Stimulated activated CD8-positive, alpha-beta memory T cell treated with anti-CD3 and anti-CD28 coated beads, Interleukin-12 subunit alpha, Interleukin-12 subunit beta, amount 100 ng/mL, for 4 hours (primary cell): ENCODE measurements around the gene DACH1.
"Not testable (repeated sequence)": the region's sequence is repeated elsewhere in the genome, so short reads cannot be mapped to it uniquely, and the experiment has no call there.

Source experiments
- DNase-seq: peaks from one replicate; pipeline ENCODE4 v3.0.0-alpha.2; 2020; ENCODE audit warnings: low read depth

DACH1 gene

GRCh38 chr13:71867131-71867814 lies at the start of gene DACH1:
Gene DACH1 (minus strand): TSS chr13:71867204.
- no peak for DNase-seq

- DNase-seq = no peak
Measured at GRCh38 chr13:71913717-71914116, 46.7 kb upstream of the DACH1 start.

- DNase-seq = no peak
Measured at GRCh38 chr13:71912524-71912923, 45.5 kb upstream of the DACH1 start.

GRCh38 chr13:71906448-71906847 lies 39.4 kb upstream of the DACH1 start:
- DNase-seq = no peak

DNA sequence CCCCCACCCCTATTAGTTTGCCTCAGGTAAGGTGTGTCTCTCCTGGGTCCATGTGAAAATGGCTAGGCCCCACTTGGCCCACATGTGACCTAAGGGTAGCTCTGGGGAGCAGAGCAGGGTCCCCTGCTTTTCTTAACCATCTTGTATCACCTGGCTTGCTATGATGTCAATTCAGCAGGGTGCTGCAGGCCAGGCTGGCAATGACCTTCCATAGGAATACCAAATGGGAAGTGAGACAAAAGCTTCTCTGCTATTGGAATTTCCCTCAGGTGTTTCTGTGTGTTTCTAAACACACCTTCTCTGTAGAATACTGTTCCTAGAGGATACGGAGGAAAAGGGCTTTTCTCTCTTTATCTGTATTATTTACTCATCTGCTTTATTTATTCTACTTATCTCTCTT lies 35.7 kb upstream of the DACH1 start:
- no peak for DNase-seq

GRCh38 chr13:71893506-71893905 lies 26.5 kb upstream of the DACH1 start:
- DNase-seq = not testable (repeated sequence)

DNA sequence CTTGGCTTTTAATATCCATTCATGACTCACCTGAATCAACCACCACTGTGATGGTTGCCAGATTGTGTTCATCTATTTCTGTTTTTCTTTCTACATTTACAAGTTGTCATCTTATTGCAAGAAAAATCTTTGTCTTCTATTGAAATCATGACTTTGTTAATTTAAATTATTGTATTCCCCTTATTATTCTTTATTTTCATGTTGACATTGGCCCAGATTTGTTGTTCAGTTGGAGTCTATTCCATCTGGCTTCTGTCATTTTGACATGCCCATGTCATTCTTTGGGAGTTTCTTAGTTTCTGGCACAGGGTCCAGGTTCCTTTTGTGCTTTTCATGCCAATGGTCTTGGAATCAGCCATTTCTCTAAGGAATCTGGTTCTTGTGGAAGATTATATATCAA lies 19.9 kb upstream of the DACH1 start:
- no peak for DNase-seq

- DNase-seq = no peak
Measured at GRCh38 chr13:71882120-71882519, 15.1 kb upstream of the DACH1 start.

DNA sequence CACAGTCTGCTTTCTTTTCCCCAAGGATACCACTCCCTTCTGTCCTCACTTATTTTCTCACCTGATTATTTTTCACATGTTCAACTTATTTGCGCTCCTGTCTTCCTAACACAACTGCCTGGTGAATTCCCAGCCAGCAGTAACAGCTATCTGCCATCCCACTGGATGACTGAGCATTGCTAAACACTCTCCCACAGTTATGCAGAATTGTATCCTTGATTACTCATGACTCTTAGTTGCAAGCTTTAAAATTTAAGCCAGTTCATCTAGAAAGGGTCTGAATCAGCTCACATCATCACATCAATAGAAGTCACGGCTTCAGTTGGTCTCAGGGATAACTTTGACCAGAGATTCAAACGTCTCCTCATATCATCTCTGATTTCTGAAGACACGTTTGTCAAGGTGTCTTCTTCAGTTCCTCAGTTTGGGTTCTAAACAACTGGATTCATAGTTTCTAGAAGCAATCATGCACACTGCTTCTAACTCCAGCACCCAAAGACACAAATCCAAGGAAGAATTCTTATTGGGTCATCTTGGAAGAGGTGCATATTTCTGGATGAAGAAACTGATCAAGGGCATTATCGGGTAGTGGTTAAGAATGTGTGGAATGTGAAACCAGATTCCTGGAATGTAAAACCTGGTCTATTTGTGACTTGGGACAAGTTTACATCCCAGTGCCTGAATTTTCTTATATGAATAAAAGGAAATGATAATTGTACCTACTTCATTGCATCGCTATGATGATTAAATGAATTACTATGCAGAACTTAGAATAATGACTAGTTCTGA lies 13.9 kb upstream of the DACH1 start:
- no peak for DNase-seq

DNA sequence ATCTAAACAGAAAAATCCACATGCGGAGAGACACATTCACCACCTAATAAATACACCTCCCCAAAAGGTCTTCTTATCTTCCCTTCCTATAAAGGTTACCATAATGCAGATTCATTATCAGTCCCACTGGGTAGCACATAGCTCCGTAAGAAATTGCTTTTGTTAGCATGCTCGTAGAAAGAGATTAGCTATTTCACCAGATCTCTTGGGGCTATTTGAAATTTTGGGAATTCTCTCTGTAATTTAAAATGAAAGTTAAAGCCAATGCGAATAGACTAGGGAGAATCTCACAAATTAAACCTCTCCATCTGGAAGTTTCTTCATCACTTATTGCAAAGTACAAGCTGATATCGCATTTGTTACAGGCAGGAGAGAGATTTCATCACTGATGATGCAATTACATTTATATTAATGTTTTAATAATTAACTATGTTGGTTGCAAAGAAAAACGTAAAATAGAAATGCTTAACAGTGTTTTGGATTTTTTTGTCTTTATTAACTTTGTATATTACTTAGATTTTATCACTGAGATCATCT lies 12.9 kb upstream of the DACH1 start:
- no peak for DNase-seq

GRCh38 chr13:71879129-71879535 lies 12.1 kb upstream of the DACH1 start:
- no peak for DNase-seq

DNA sequence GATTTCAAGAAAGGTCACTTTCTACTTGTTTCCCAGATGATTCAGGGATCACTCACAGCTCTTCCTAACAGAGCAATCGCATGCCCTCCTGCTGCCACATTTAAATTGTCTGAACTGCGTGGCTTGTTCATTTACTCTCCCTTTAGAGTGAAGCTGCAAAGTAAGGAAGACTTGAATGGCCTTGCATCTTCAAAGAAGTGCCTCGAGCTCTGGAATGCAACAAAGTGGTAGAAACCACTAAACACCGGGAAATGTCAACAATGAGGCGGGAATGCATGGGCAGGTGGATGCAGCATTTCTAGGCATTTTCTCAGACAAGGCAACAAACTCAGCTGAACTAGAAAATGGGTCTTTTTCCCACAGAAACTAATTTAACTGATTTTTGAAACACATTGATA lies 10.3 kb upstream of the DACH1 start:
- DNase-seq = no peak

DNA sequence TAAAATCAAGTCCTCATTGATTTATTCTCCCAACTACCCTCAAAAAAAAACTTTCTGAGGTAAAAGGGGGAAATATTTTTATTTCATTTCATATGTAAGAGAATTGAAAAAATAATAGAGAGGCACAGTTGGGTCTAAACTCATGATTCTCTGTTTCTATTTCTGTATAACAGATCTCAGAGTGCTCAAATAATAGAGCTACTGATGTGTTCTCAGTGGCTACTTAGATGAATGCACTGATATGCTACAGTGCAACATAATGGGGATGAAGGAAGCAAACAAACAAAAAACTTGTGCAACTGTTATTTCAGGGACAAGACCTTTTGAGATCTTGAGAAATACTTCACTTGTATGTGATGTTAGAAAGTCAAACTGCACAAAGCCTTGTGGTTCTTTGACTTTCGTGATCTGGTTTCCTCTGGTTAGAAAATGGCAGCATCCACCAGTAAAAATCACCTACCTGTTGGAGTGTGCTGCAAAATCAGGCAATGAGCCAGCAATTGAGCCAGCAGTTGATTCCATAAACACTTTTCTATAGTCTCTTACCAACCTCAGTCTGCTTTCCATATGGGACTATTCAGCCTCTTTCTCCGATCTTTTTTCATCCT lies 9.7 kb upstream of the DACH1 start:
- no peak for DNase-seq

GRCh38 chr13:71875823-71876222 lies 8.8 kb upstream of the DACH1 start:
- DNase-seq = no peak

DNA sequence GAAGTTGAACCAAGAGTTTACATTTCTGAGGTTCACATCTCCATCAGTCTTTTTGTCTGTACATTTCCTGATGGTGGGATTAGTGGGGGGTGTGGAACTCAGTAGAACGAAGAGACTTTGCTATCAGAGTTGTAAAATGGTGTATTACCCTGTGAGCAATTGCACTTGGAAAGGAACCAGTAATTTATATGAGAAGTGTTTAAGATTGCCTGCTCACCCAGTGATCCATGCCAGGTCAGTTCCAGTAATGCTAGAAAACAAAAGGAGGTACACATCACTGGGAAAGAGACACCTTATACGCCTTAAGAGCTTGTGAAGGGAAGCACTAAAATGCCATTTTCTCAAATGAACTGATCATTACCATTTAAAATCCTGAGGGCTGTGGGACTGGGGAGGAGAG lies 7.5 kb upstream of the DACH1 start:
- no peak for DNase-seq

DNA sequence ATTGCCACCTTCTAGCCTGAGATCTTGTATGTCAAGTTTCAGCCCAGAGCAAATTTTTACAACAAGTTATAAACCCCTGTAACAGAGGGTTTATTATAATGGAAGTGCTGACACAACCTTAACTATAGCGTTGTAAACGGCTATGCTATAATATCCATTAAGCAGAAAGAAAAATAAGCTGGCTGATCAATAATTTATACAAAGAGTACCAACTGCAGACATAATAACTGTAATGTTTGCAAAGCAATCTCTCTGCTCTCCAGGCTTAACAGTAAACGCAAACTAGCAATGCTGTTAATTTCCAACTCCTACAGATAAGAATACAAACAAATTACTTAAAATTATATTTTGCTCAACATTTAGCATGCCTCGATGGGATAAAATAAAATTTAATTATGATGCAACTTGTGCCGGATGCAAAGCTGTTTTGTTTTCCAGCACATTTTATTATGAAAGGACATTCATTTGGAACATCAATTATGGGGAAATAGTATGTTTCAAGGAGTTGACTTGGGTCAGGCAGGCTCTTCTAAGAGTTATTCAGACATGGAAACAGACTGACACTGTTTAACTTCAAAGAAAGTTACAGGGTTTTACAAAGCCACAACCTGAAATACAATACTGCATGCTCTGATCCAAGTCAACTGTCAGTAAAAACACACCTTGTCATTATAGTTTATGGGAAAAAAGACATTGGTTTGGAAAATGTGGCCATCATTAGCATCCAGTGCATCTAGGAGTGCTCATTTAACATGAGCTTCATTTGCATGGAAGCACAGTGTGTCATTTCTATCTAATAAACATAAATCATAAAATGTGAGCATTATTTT lies 6.6 kb upstream of the DACH1 start:
- no peak for DNase-seq

GRCh38 chr13:71871844-71872243 lies 4.8 kb upstream of the DACH1 start:
- DNase-seq = no peak

DNA sequence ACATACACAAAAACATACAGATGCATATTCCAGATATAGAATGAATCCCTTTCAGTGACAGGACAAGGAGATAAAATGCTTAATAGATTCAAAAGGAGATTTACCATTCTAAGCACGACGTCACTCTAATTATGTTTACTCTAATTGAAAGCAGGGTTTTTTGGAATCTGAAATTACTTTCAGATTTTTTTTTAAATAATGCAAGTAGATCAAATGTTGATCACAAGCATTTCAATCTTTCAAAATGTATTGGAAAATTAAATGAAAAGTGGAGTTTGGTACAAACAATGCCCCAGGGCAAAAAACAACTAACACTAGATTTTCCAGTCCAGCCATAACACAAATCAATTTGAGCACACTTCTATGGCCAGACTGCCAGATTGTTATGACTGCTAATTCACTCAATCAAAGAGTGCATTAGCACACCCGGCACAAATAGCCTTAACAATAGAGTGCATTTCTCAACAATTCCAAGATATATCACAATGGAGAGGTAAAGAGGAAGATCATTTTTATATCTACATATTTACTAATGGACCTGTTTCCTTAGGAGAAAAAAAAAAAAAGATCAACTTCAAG lies 4.3 kb upstream of the DACH1 start:
- DNase-seq = no peak

- DNase-seq = no peak
Measured at GRCh38 chr13:71870100-71870499, 3.1 kb upstream of the DACH1 start.

DNA sequence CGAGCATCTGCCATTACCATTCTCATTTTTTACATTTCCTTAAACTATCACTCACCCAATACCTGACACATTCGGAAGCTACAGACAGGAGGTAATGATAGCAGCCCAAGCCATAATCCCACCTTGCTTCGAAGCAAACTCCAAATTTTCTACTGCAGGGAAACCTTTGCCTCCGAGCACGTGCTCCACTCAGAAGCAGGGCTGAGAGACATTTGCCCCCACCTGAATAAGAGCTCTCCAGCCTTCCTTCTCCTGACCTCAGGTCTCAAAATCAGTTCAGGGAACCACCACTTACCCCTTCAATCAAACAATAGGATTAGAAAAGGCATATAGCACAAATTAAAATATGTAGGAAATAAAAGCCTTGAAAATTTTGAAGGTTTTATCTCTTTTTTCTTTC lies 2.3 kb upstream of the DACH1 start:
- DNase-seq = no peak

- no peak for DNase-seq
Measured at GRCh38 chr13:71866335-71867130, 471 bp downstream of the DACH1 start.
